CD14-positive monocyte (primary cell): ENCODE data around the gene WDR91. TPM values are rescaled to one million over a fixed set of nuclear protein-coding genes. Genes with fewer than 3 reads are reported as not detected.

Experiments
- DNase-seq, 3 donors: peaks; one replicate each; pipeline ENCODE4 v3.0.0-alpha.2; 2011 to 2022
- H2AFZ ChIP-seq: 2 replicates; pipeline ENCODE4 v1.6.0; 2012; ENCODE audit warnings: mild to moderate bottlenecking, low read depth, low read length, inconsistent platforms; ENCODE audit not compliant: insufficient read depth, poor library complexity, severe bottlenecking
- H3K27ac ChIP-seq, 2 donors: 1 replicate in 1 of 2; 2 replicates in 1 of 2; pipeline ENCODE4 v1.5.1; 2012 to 2013; ENCODE audit warnings: low read length in 2 of 2, control low read depth in 1 of 2, inconsistent platforms in 1 of 2, low read depth in 1 of 2, mild to moderate bottlenecking in 1 of 2
- H3K27me3 ChIP-seq, 2 donors: one replicate each; pipeline versions ENCODE4 v1.6.0 to v1.6.1; 2011 to 2013; ENCODE audit warnings: low read length in 2 of 2; ENCODE audit not compliant: control insufficient read depth in 2 of 2, insufficient read depth in 2 of 2
- H3K36me3 ChIP-seq, 2 donors: replicated peaks in 1 of 2; 1 replicate in 1 of 2; 2 replicates in 1 of 2; pipeline versions ENCODE4 v1.5.1 to v1.6.1; 2012 to 2013; ENCODE audit warnings: low read length in 2 of 2, control low read depth in 1 of 2, inconsistent platforms in 1 of 2, mild to moderate bottlenecking in 1 of 2; ENCODE audit not compliant: insufficient read depth in 2 of 2, control insufficient read depth in 1 of 2
- H3K4me1 ChIP-seq, 2 donors: 1 replicate in 1 of 2; 2 replicates in 1 of 2; pipeline versions ENCODE4 v1.5.1 to v1.6.1; 2012 to 2013; ENCODE audit warnings: low read length in 2 of 2, control low read depth in 1 of 2, inconsistent platforms in 1 of 2, mild to moderate bottlenecking in 1 of 2, moderate library complexity in 1 of 2; ENCODE audit not compliant: insufficient read depth in 2 of 2, control insufficient read depth in 1 of 2
- H3K4me2 ChIP-seq: replicated peaks from 2 replicates; pipeline ENCODE3; 2012; ENCODE audit warnings: low read length, moderate library complexity, mild to moderate bottlenecking; ENCODE audit not compliant: poor library complexity, severe bottlenecking; ENCODE audit errors: extremely low read depth
- H3K4me3 ChIP-seq, 3 experiments: fragments of 200-600 bp in 1 of 3; sonication (generic) in 1 of 3; replicated peaks in 1 of 3; 1 replicate in 2 of 3; 2 replicates in 1 of 3; pipeline ENCODE4 v1.5.1; 2011 to 2013; ENCODE audit warnings: low read length in 3 of 3, mild to moderate bottlenecking in 3 of 3, control low read depth in 2 of 3, low read depth in 2 of 3, inconsistent platforms in 1 of 3, moderate library complexity in 1 of 3
- H3K79me2 ChIP-seq: 2 replicates; pipeline ENCODE4 v1.6.0; 2012; ENCODE audit warnings: mild to moderate bottlenecking, control low read depth, inconsistent platforms, low read length, moderate library complexity; ENCODE audit not compliant: insufficient read depth
- H3K9ac ChIP-seq: 2 replicates; pipeline ENCODE4 v1.6.0; 2017; ENCODE audit warnings: low read length, mild to moderate bottlenecking; ENCODE audit not compliant: insufficient read depth, poor library complexity, severe bottlenecking
- H3K9me3 ChIP-seq, 2 donors: replicated peaks in 1 of 2; 1 replicate in 1 of 2; 2 replicates in 1 of 2; pipeline versions ENCODE4 v1.5.1 to v1.6.1; 2012 to 2013; ENCODE audit warnings: low read length in 2 of 2, control low read depth in 1 of 2; ENCODE audit not compliant: control insufficient read depth in 1 of 2, insufficient read depth in 1 of 2
- H4K20me1 ChIP-seq: 2 replicates; pipeline ENCODE4 v1.6.0; 2012; ENCODE audit warnings: mild to moderate bottlenecking, low read length, control low read depth, moderate library complexity; ENCODE audit not compliant: insufficient read depth
- H3K27ac Mint-ChIP-seq, 7 donors: one replicate each; pipeline ENCODE4 v1.8.0; 2020; ENCODE audit warnings: mild to moderate bottlenecking in 7 of 7, mixed read lengths in 7 of 7, moderate library complexity in 6 of 7, inconsistent platforms in 2 of 7
- H3K27me3 Mint-ChIP-seq, 3 donors: one replicate each; pipeline ENCODE4 v1.8.0; 2021 to 2022; ENCODE audit warnings: low read depth in 3 of 3, mild to moderate bottlenecking in 3 of 3, mixed read lengths in 3 of 3, moderate library complexity in 3 of 3, inconsistent platforms in 1 of 3
- H3K36me3 Mint-ChIP-seq, 2 donors: one replicate each; pipeline ENCODE4 v1.8.0; 2020; ENCODE audit warnings: mixed read lengths in 2 of 2, inconsistent platforms in 1 of 2, mild to moderate bottlenecking in 1 of 2
- H3K4me1 Mint-ChIP-seq: one replicate; pipeline ENCODE4 v1.8.0; 2020; ENCODE audit warnings: mild to moderate bottlenecking, mixed read lengths
- H3K4me3 Mint-ChIP-seq, 2 donors: one replicate each; pipeline ENCODE4 v1.8.0; 2020; ENCODE audit warnings: mild to moderate bottlenecking in 2 of 2, mixed read lengths in 2 of 2, moderate library complexity in 1 of 2
- H3K9me3 Mint-ChIP-seq, 7 donors: one replicate each; pipeline ENCODE4 v1.8.0; 2020 to 2022; ENCODE audit warnings: mixed read lengths in 7 of 7, mild to moderate bottlenecking in 6 of 7, moderate library complexity in 6 of 7, inconsistent platforms in 2 of 7
- CTCF ChIP-seq: fragments of 200-600 bp; IDR thresholded peaks from one replicate; pipeline ENCODE4 v1.8.0; 2022; ENCODE audit warnings: antibody characterized with exemption, mild to moderate bottlenecking
- WGBS: methylation state at CpG from one replicate; pipeline ENCODE4 v1.1.5; 2013; ENCODE audit warnings: missing lambda C conversion rate; ENCODE audit not compliant: insufficient coverage; 5-methylcytosine and 5-hydroxymethylcytosine counted together
- intact Hi-C, 2 donors: fragments of 100-400 bp; cut with micrococcal nuclease; formaldehyde crosslinking; loops; one replicate each; pipeline versions ENCODE4 v1.15.0 to v1.15.1; 2023
- polyA plus RNA-seq, 3 donors: library from polyadenylated mRNA; depleted of rRNA in 1 of 3; unstranded in 2 of 3; stranded (reverse) in 1 of 3; fragments of 300-500 nt in 2 of 3; fragments of >200 nt in 1 of 3; fragmentation: Illumina TruSeq in 2 of 3; gene quantifications; 1 replicate in 2 of 3; 2 replicates in 1 of 3; pipeline ENCODE4 v1.2.3, GENCODE V29; 2012 to 2021

The WDR91 gene
- polyA plus RNA-seq, 3 donors: 2.5 to 35.0 (median 3.9) TPM

GRCh38 chr7:135165862-135166261 is 45.5 kb downstream of the WDR91 start:
- no peaks in the 10 kb centered on the region for H3K9me3 ChIP-seq
- no peaks in the 10 kb centered on the region for H3K27me3 ChIP-seq
- intact Hi-C loops: loop anchor here in 1 of 2 donors (5.0 to 10.0 kb wide), 2 partner anchors 51 to 179 kb away; partner anchors contain the start of gene AGBL3
- no peak for TF ChIP-seq CTCF
- Mint-ChIP-seq H3K36me3 (peaks cover 57 to 63% of the 10 kb centered on the region in 2 donors), H3K4me3 (no peak overlapping the region), H3K9me3 (peaks cover 0 to 5% (median 4%) of the 10 kb centered on the region in 7 donors), H3K27ac (peak overlapping the region in 5 of 7 donors; percentile 5 to 98 (median 49)), H3K27me3 (peaks cover 0 to 2% (median 0%) of the 10 kb centered on the region in 3 donors), H3K4me1 (peaks cover 69% of the 10 kb centered on the region)
- no peak overlapping the region for H3K4me3 ChIP-seq
- WGBS: 100% methylated on average over 2 of the region's 4 CpGs
- peak overlapping the region in 1 of 2 donors; percentile 87 for H3K27ac ChIP-seq
- peaks cover 56% of the 10 kb centered on the region for H4K20me1 ChIP-seq
- no peak overlapping the region for H3K9ac ChIP-seq
- no peak overlapping the region for H2AFZ ChIP-seq
- DNase-seq: no peak
- H3K4me1 ChIP-seq: peaks cover 53 to 75% of the 10 kb centered on the region in 2 donors
- peak overlapping the region; percentile 93 for H3K4me2 ChIP-seq
- peaks cover 73% of the 10 kb centered on the region for H3K79me2 ChIP-seq
- peaks cover 33 to 48% of the 10 kb centered on the region in 2 donors for H3K36me3 ChIP-seq

GRCh38 chr7:135164357-135165061 is 46.8 kb downstream of the WDR91 start:
- H3K4me2 ChIP-seq: no peak overlapping the region
- H3K9ac ChIP-seq: no peak overlapping the region
- peaks cover 80% of the 10 kb centered on the region for H3K79me2 ChIP-seq
- Mint-ChIP-seq H3K4me1 (peaks cover 76% of the 10 kb centered on the region), H3K9me3 (peaks cover 0 to 9% (median 4%) of the 10 kb centered on the region in 7 donors), H3K27me3 (peaks cover 0 to 2% (median 0%) of the 10 kb centered on the region in 3 donors), H3K4me3 (no peak overlapping the region), H3K27ac (peak overlapping the region in 4 of 7 donors; percentile 14 to 84 (median 74)), H3K36me3 (peaks cover 58 to 67% of the 10 kb centered on the region in 2 donors)
- peak overlapping the region in 1 of 2 donors; percentile 87 for H3K27ac ChIP-seq
- peaks cover 33 to 48% of the 10 kb centered on the region in 2 donors for H3K36me3 ChIP-seq
- H2AFZ ChIP-seq: no peak overlapping the region
- peaks cover 61 to 76% of the 10 kb centered on the region in 2 donors for H3K4me1 ChIP-seq
- TF ChIP-seq CTCF: no peak
- DNase-seq: no peak
- no peaks in the 10 kb centered on the region for H3K27me3 ChIP-seq
- no peak overlapping the region for H3K4me3 ChIP-seq
- H3K9me3 ChIP-seq: no peaks in the 10 kb centered on the region
- 88% methylated on average over 11 of the region's 18 CpGs for WGBS
- peaks cover 60% of the 10 kb centered on the region for H4K20me1 ChIP-seq
- intact Hi-C loops: loop anchor here in 1 of 2 donors (5.0 to 10.0 kb wide), 2 partner anchors 50 to 177 kb away; partner anchors contain the start of gene AGBL3
